Thoracic aorta (tissue), 2 donors: ENCODE data around the gene CYP19A1. TPM values are rescaled to one million over a fixed set of nuclear protein-coding genes. Genes with fewer than 3 reads are reported as not detected.

ENCODE experiments used
- ATAC-seq: fragments of 150-250 bp; one replicate; pipeline ENCODE4 v1.8.0; 2017; ENCODE audit warnings: low read depth; ENCODE audit not compliant: insufficient number of reproducible peaks, low FRiP score
- DNase-seq: peaks from one replicate; pipeline ENCODE4 v3.0.0-alpha.2; 2020; ENCODE audit warnings: low spot score
- H3K27ac ChIP-seq, 2 donors: fragments of 200-600 bp; sonication (generic); 1 replicate in 1 of 2; 2 replicates in 1 of 2; pipeline ENCODE4 v1.5.1; 2016; ENCODE audit warnings: mild to moderate bottlenecking in 2 of 2, moderate library complexity in 2 of 2
- H3K27me3 ChIP-seq: fragments of 200-600 bp; sonication (generic); replicated peaks from 2 replicates; pipeline ENCODE4 v1.6.0; 2016; ENCODE audit warnings: mild to moderate bottlenecking; ENCODE audit not compliant: insufficient read depth
- H3K36me3 ChIP-seq: fragments of 200-600 bp; sonication (generic); one replicate; pipeline ENCODE4 v1.5.1; 2016
- H3K4me1 ChIP-seq, 2 donors: fragments of 200-600 bp; sonication (generic); 1 replicate in 1 of 2; 2 replicates in 1 of 2; pipeline versions ENCODE4 v1.5.1 to v1.6.0; 2016; ENCODE audit warnings: low read depth in 2 of 2, mild to moderate bottlenecking in 1 of 2; ENCODE audit not compliant: control insufficient read depth in 1 of 2
- H3K4me3 ChIP-seq: fragments of 200-600 bp; sonication (generic); 2 replicates; pipeline ENCODE4 v1.5.1; 2016; ENCODE audit warnings: mild to moderate bottlenecking
- H3K9me3 ChIP-seq: fragments of 200-600 bp; sonication (generic); 2 replicates; pipeline ENCODE4 v1.5.1; 2016
- CTCF ChIP-seq: fragments of 200-600 bp; sonication (generic); IDR thresholded peaks from one replicate; pipeline ENCODE4 v1.5.1; 2019; ENCODE audit warnings: antibody characterized with exemption
- total RNA-seq, 2 donors: library from RNA; depleted of rRNA; stranded (reverse); fragments of >200 nt; gene quantifications; one replicate each; pipeline versions ENCODE4 v1.1.0 to v1.2.3, GENCODE V29; 2016

CYP19A1 gene
- total RNA-seq, 2 donors from 2014 or later, result 0.54 to 3.1 TPM

GRCh38 chr15:51312166-51313073 lies 26.0 kb downstream of the CYP19A1 start:
- no peaks in the 10 kb centered on the region for H3K27me3 ChIP-seq
- H3K4me3 ChIP-seq, result no peak overlapping the region
- no peaks in the 10 kb centered on the region for H3K9me3 ChIP-seq
- DNase-seq (no peak), ATAC-seq (no peak)
- no peaks in the 10 kb centered on the region for H3K36me3 ChIP-seq
- TF ChIP-seq CTCF, result no peak
- no peak overlapping the region for H3K27ac ChIP-seq
- H3K4me1 ChIP-seq, result peaks cover 0 to 4% of the 10 kb centered on the region in 2 donors

- no peak for TF ChIP-seq CTCF
- no peak for DNase-seq
Measured at GRCh38 chr15:51311510-51311909, 26.9 kb downstream of the CYP19A1 start.

GRCh38 chr15:51310064-51310463 lies 28.3 kb downstream of the CYP19A1 start:
- Histone ChIP-seq H3K4me1 (peaks cover 0 to 4% of the 10 kb centered on the region in 2 donors), H3K36me3 (no peaks in the 10 kb centered on the region), H3K9me3 (no peaks in the 10 kb centered on the region), H3K27me3 (no peaks in the 10 kb centered on the region), H3K27ac (no peak overlapping the region), H3K4me3 (no peak overlapping the region)
- DNase-seq, result no peak
- ATAC-seq, result no peak
- no peak for TF ChIP-seq CTCF

More at GRCh38 chr15:51311510-51311909, 26.9 kb downstream of the CYP19A1 start:
- Histone ChIP-seq H3K4me3 (no peak overlapping the region), H3K27ac (no peak overlapping the region), H3K9me3 (no peaks in the 10 kb centered on the region), H3K36me3 (no peaks in the 10 kb centered on the region), H3K27me3 (no peaks in the 10 kb centered on the region), H3K4me1 (peaks cover 0 to 4% of the 10 kb centered on the region in 2 donors)
- ATAC-seq, result no peak

- TF ChIP-seq CTCF, result no peak
- ATAC-seq (no peak), DNase-seq (no peak)
- peaks cover 0 to 4% of the 10 kb centered on the region in 2 donors for H3K4me1 ChIP-seq
- H3K36me3 ChIP-seq, result no peaks in the 10 kb centered on the region
- no peak overlapping the region for H3K27ac ChIP-seq
- H3K9me3 ChIP-seq, result no peaks in the 10 kb centered on the region
- no peaks in the 10 kb centered on the region for H3K27me3 ChIP-seq
- no peak overlapping the region for H3K4me3 ChIP-seq
Measured at GRCh38 chr15:51307811-51308210, 30.6 kb downstream of the CYP19A1 start.

GRCh38 chr15:51307325-51307724 lies 31.1 kb downstream of the CYP19A1 start:
- ATAC-seq (no peak), DNase-seq (no peak)
- Histone ChIP-seq H3K9me3 (no peaks in the 10 kb centered on the region), H3K27me3 (no peaks in the 10 kb centered on the region), H3K27ac (no peak overlapping the region), H3K4me3 (no peak overlapping the region), H3K4me1 (peaks cover 0 to 4% of the 10 kb centered on the region in 2 donors), H3K36me3 (no peaks in the 10 kb centered on the region)
- TF ChIP-seq CTCF, result no peak
